GM18505 (cell line): ENCODE results near the gene MYO7A.

Source experiments
- ATAC-seq: cut with Tn5 transposase; IDR thresholded peaks from one replicate; pipeline ENCODE4 v1.9.1; 2021; ENCODE audit not compliant: unreplicated experiment
- POLR2A ChIP-seq: IDR thresholded peaks from 4 replicates; pipeline ENCODE4 v1.6.1; 2011; ENCODE audit warnings: borderline replicate concordance; ENCODE audit not compliant: insufficient read depth, insufficient read length; ENCODE audit errors: extremely low read depth

The MYO7A gene

GRCh38 chr11:77191823-77192495, 63.9 kb downstream of the MYO7A start:
- ATAC-seq = no peak
- TF ChIP-seq POLR2A = no peak

GRCh38 chr11:77193167-77193566, 65.1 kb downstream of the MYO7A start:
- ATAC-seq = no peak
- no peak for TF ChIP-seq POLR2A

- TF ChIP-seq POLR2A = no peak
- ATAC-seq = no peak
Measured at GRCh38 chr11:77193911-77194830, 66.1 kb downstream of the MYO7A start.

DNA sequence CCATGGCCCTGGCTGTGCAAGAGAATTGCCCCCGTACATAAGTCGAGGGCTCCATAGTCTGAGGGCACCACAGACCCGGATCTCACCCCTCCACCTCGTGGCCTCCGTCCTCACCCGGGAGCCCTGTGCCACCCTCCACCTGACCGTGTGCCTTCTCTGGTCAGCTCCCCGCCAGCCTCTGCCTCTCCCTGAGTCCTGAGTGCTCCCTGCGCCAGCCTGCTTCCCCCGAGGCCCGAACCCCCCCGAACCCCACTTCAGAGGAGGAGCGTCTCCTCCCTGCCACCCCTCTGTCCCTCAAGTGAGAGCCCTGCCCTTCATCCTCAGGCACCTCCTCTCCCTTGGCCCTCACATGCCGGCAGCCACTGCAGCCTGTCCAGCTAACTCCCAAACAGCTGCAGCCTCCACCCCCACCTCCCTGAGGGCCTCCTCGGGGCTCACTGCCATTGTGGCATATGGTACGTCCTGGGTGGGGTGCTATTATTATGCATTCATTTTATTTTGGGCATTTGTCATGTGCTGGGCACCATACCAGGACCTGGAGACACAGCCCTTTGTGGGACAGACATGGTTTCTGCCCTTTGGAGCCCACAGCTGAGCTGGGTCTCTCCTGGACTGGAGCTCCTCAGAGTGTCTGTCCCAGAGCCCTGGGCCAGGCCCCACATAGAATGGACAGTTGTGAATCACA, 67.2 kb downstream of the MYO7A start:
- ATAC-seq = no peak
- no peak for TF ChIP-seq POLR2A

- no peak for ATAC-seq
- no peak for TF ChIP-seq POLR2A
Measured at GRCh38 chr11:77196961-77197360, 68.9 kb downstream of the MYO7A start.

DNA sequence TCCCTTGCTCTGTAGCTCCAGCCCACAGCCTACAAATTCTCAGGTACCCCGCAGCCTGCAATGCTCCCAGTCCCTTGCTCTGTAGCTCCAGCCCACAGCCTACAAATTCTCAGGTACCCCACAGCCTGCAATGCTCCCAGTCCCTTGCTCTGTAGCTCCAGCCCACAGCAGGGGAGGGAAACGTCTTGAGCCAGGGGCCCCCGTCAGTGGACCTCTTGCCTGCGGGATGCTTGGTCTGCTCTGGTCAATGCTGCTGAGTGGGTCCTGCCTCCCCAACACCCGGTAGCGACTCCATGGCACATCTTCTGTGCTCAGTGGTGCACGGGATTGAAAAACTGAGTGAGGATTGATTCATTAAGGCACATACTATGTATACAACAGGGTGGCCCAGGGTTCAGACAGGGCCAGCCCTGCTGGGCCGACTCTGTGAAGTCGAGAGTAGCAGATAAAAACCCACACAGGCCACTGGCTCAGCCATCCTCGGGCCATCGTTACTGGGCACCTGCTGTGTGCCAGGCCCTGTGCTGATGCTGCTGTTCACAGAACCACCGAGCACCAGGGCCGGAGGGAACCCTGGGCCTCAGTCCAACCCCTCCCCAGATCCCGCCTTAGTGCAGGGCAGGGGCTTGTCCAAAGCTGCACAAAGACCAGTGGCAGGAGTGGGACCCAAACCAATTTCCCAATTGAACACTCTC, 69.7 kb downstream of the MYO7A start:
- no peak for ATAC-seq

GRCh38 chr11:77198440-77198849, 70.4 kb downstream of the MYO7A start:
- no peak for ATAC-seq
- TF ChIP-seq POLR2A = no peak

More for the DNA sequence above, 69.7 kb downstream of the MYO7A start:
- no peak for TF ChIP-seq POLR2A

- no peak for ATAC-seq
- TF ChIP-seq POLR2A = no peak
Measured at GRCh38 chr11:77199137-77199745, 71.2 kb downstream of the MYO7A start.

- no peak for TF ChIP-seq POLR2A
- ATAC-seq = no peak
Measured at GRCh38 chr11:77200351-77201268, 72.6 kb downstream of the MYO7A start.

- no peak for ATAC-seq
- TF ChIP-seq POLR2A = no peak
Measured at GRCh38 chr11:77201370-77201769, 73.3 kb downstream of the MYO7A start.

DNA sequence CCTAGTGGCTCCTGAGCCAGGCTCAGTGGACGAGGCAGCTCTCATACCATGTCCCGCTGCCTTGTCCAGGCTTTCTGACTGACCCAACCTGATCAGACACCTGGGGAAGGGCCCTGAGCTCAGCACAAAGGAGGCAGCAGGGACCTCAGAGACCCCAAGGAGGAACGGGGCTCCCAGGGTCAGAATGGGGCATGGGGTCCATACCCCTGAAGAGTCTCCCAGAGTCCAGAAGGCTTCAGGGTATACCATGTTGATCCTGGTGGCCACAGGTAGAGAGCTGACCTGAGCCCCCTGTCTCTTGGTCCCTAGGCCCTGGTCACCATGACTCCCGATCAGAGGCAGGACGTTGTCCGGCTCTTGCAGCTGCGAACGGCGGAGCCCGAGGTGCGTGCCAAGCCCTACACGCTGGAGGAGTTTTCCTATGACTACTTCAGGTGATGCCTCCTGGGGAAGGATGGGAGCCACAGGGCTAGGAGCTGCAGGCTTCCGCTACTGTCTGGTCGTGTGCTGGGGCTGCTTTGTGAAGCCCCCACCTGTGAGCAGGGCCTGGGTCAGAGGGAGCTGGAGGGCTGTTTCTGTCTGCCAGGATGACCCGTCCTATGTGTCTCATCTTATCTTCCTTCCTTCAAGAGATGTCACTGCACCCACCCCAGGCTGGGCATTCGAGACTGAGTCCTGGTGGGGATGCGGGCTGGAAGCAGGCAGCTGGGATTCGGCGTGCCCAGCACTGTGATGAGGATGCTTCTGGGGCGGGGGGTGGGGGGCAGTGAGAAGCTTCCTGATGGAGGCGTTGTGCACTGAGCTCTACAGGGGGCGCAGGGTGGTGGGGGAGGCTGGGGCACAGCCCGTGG, 74.2 kb downstream of the MYO7A start:
- ATAC-seq = no peak
- TF ChIP-seq POLR2A = no peak
